Esophagus muscularis mucosa (tissue), 4 donors: ENCODE measurements around the gene H2BW1. TPM values are rescaled to one million over a fixed set of nuclear protein-coding genes. Genes with fewer than 3 reads are reported as not detected.
"Not testable (repeated sequence)": the region's sequence is repeated elsewhere in the genome, so short reads cannot be mapped to it uniquely, and the experiment has no call there.

ENCODE experiments used
- DNase-seq: peaks from one replicate; pipeline ENCODE4 v3.0.0-alpha.2; 2017; ENCODE audit errors: extremely low spot score
- H3K27ac ChIP-seq, 4 donors: fragments of 200-600 bp; sonication (generic); replicated peaks in 1 of 4; 1 replicate in 3 of 4; 2 replicates in 1 of 4; pipeline ENCODE4 v1.5.1; 2016 to 2019; ENCODE audit warnings: mild to moderate bottlenecking in 1 of 4
- H3K27me3 ChIP-seq, 4 donors: fragments of 200-600 bp; sonication (generic); one replicate each; pipeline versions ENCODE4 v1.5.1 to v1.6.0; 2016 to 2019
- H3K36me3 ChIP-seq, 4 donors: fragments of 200-600 bp; sonication (generic); one replicate each; pipeline ENCODE4 v1.5.1; 2016 to 2019
- H3K4me1 ChIP-seq, 4 donors: fragments of 200-600 bp; sonication (generic); one replicate each; pipeline ENCODE4 v1.5.1; 2016 to 2019
- H3K4me3 ChIP-seq, 4 donors: fragments of 200-600 bp; sonication (generic); 1 replicate in 2 of 4; 2 replicates in 2 of 4; pipeline ENCODE4 v1.5.1; 2016 to 2019; ENCODE audit warnings: mild to moderate bottlenecking in 4 of 4, moderate library complexity in 1 of 4
- H3K9me3 ChIP-seq, 4 donors: fragments of 200-600 bp; sonication (generic); 1 replicate in 3 of 4; 2 replicates in 1 of 4; pipeline ENCODE4 v1.5.1; 2016 to 2019
- EP300 ChIP-seq: sonication (generic); formaldehyde crosslinking; IDR thresholded peaks from one replicate; pipeline ENCODE4 v1.6.1; 2017; ENCODE audit warnings: antibody characterized with exemption
- POLR2A ChIP-seq: fragments of 450-650 bp; IDR thresholded peaks from one replicate; pipeline ENCODE4 v1.6.1; 2017; ENCODE audit warnings: antibody characterized with exemption, moderate library complexity, mild to moderate bottlenecking, low read depth
- POLR2AphosphoS5 ChIP-seq, 2 donors: sonication (generic); formaldehyde crosslinking; IDR thresholded peaks; one replicate each; pipeline ENCODE4 v1.6.1; 2017; ENCODE audit warnings: antibody characterized with exemption in 2 of 2
- WGBS: methylation state at CpG from one replicate; pipeline ENCODE4 v1.1.5; 2018; 5-methylcytosine and 5-hydroxymethylcytosine counted together
- intact Hi-C: fragments of 100-400 bp; cut with DNase I; formaldehyde crosslinking; loops from one replicate; pipeline ENCODE4 v1.15.1; 2023
- total RNA-seq, 4 donors: library from RNA; depleted of rRNA; stranded (reverse); fragments of >200 nt; gene quantifications; one replicate each; pipeline versions ENCODE4 v1.1.0 to v1.2.1, GENCODE V29; 2016
- TF ChIP-seq, protein P1 (sequence below), 3 experiments: fragments of 200-600 bp in 2 of 3; fragments of 450-650 bp in 1 of 3; sonication (generic) in 2 of 3; IDR thresholded peaks; one replicate each; pipeline ENCODE4 v1.5.1; 2017 to 2019; ENCODE audit warnings: antibody characterized with exemption in 3 of 3, mild to moderate bottlenecking in 2 of 3, moderate library complexity in 1 of 3

H2BW1 gene
- total RNA-seq, 4 donors from 2014 or later, result not detected

DNA sequence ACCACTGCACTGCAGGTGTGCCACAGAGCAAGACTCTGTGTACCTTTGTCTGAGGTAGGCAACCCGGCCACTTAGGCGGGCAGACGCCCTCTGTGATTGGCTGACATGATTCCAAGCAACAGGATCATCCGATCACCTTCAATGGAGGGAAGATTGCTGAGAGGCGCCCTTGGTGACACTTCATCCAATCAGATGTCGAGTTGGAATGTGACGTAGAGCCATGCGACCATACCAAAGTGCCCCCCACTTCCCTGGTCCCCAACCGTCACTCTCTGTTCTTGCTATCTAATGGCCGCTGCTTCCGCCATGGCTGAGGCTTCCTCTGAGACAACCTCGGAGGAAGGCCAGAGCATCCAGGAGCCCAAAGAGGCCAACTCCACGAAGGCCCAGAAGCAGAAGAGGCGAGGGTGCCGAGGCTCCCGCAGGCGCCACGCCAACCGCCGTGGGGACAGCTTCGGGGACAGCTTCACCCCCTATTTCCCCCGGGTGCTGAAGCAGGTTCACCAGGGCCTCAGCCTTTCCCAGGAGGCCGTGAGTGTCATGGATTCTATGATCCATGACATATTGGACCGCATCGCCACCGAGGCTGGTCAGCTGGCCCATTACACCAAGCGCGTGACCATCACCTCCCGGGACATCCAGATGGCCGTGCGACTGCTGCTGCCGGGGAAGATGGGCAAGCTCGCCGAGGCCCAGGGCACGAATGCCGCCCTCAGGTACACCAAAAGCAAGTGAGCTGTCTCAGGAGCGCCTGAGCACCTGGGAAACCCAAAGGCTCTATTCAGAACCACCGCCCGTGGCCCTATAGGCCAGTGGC, 26.4 kb upstream of the H2BW1 start, which contains the start of gene H2BW2:
H2BW2 (plus strand) TSS at position 268 of the 817 bp plus-strand sequence; CDS start at position 307, 39 bp downstream.
- DNase-seq, result no peak
- no peaks in the 10 kb centered on the region for H3K36me3 ChIP-seq
- no peak within 1 kb of the TSS for H3K4me3 ChIP-seq
- intact Hi-C loops, result no loop called here
- no peaks in the 10 kb centered on the region for H3K9me3 ChIP-seq
- TF ChIP-seq POLR2AphosphoS5 (IDR thresholded peaks at IDR 0.05) (no peak), POLR2A (no peak), EP300 (no peak)
- TF ChIP-seq, protein P1, sequence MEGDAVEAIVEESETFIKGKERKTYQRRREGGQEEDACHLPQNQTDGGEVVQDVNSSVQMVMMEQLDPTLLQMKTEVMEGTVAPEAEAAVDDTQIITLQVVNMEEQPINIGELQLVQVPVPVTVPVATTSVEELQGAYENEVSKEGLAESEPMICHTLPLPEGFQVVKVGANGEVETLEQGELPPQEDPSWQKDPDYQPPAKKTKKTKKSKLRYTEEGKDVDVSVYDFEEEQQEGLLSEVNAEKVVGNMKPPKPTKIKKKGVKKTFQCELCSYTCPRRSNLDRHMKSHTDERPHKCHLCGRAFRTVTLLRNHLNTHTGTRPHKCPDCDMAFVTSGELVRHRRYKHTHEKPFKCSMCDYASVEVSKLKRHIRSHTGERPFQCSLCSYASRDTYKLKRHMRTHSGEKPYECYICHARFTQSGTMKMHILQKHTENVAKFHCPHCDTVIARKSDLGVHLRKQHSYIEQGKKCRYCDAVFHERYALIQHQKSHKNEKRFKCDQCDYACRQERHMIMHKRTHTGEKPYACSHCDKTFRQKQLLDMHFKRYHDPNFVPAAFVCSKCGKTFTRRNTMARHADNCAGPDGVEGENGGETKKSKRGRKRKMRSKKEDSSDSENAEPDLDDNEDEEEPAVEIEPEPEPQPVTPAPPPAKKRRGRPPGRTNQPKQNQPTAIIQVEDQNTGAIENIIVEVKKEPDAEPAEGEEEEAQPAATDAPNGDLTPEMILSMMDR (IDR thresholded peaks at IDR 0.05), result no peak
- H3K4me1 ChIP-seq, result no peaks in the 10 kb centered on the region
- H3K27ac ChIP-seq, result no peak within 1 kb of the TSS
- peaks cover 0 to 4% (median 0%) of the 10 kb centered on the region in 4 donors for H3K27me3 ChIP-seq
- 90% methylated on average over 31 of the region's 39 CpGs for WGBS

DNA sequence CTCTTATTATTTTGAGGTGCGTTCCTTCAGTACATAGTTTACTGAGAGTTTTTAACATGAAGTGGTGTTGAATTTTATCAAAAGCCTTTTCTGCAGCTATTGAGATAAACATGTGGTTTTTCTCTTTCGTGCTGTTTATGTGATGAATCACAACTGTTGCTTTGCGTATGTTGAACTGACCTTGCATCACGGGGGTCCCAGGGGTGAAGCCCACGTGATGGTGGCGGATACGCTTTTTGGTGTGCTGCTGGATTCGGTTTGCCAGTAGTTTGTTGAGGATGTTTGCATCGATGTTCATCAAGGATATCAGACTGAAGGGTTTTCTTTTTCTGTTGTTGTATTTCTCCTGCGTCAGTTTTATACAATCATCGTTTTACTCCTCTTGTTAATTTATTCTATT, 4.6 kb upstream of the H2BW1 start:
- intact Hi-C loops, result no loop called here
- H3K4me3 ChIP-seq, result no peak overlapping the region
- H3K9me3 ChIP-seq, result peaks cover 0 to 13% (median 0%) of the 10 kb centered on the region in 4 donors
- DNase-seq, result no peak
- H3K27ac ChIP-seq, result no peak overlapping the region
- TF ChIP-seq EP300, result no peak
- TF ChIP-seq POLR2A, result no peak
- TF ChIP-seq POLR2AphosphoS5 (IDR thresholded peaks at IDR 0.05), result no peak
- TF ChIP-seq, protein P1 (IDR thresholded peaks at IDR 0.05), result no peak
- H3K4me1 ChIP-seq, result no peaks in the 10 kb centered on the region
- 70% methylated on average over 11 of the region's 11 CpGs for WGBS
- no peaks in the 10 kb centered on the region for H3K36me3 ChIP-seq
- peaks cover 0 to 11% (median 0%) of the 10 kb centered on the region in 4 donors for H3K27me3 ChIP-seq

DNA sequence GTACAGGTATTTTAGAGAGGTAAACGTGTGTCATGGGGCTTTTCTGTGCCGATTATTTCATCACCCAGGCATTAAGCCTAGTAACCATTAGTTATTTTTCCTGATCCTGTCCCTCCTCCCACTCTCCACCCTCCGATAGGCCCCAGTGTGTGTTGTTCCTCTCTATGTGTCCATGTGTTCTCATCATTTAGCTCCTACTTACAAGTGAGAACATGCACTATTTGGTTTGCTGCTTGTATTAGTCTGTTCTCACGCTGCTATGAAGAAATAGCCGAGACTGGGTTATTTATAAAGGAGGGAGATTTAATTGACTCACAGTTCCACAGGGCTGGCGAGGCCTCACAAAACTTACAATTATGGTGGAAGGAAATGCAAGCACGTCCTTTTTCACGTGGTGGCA, 2.1 kb upstream of the H2BW1 start:
- intact Hi-C loops, H3K27ac ChIP-seq, DNase-seq, H3K4me3 ChIP-seq, H3K4me1 ChIP-seq, H3K36me3 ChIP-seq, H3K9me3 ChIP-seq, H3K27me3 ChIP-seq: not testable (repeated sequence)
- 71% methylated on average over 8 of the region's 8 CpGs for WGBS

DNA sequence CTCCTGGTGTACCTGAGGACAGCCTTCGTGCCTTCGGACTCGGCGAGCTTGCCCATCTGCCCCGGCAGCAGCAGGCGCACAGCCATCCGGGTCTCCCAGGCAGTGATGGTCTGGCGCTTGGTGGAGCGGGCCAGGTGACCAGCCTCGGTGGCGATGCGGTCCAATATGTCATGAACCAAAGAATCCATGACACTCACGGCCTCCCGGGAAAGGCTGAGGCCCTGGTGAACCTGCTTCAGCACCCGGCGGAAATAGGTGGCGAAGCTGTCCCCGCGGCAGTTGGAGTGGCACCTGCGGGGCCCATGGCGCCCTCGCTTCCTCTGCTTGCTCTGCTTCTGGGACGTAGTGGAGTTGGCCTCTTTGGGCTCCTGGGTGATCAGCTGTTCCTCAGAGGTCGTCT, 350 bp downstream of the H2BW1 start:
- 91% methylated on average over 17 of the region's 24 CpGs for WGBS
- no peaks in the 10 kb centered on the region for H3K36me3 ChIP-seq
- no peaks in the 10 kb centered on the region for H3K27me3 ChIP-seq
- no peak overlapping the region for H3K4me3 ChIP-seq
- no peaks in the 10 kb centered on the region for H3K4me1 ChIP-seq
- intact Hi-C loops, result no loop called here
- H3K9me3 ChIP-seq, result no peaks in the 10 kb centered on the region
- H3K27ac ChIP-seq, result no peak overlapping the region
- DNase-seq, result no peak
- TF ChIP-seq, protein P1 (IDR thresholded peaks at IDR 0.05), result no peak
- TF ChIP-seq POLR2AphosphoS5 (IDR thresholded peaks at IDR 0.05) (no peak), POLR2A (no peak), EP300 (no peak)

DNA sequence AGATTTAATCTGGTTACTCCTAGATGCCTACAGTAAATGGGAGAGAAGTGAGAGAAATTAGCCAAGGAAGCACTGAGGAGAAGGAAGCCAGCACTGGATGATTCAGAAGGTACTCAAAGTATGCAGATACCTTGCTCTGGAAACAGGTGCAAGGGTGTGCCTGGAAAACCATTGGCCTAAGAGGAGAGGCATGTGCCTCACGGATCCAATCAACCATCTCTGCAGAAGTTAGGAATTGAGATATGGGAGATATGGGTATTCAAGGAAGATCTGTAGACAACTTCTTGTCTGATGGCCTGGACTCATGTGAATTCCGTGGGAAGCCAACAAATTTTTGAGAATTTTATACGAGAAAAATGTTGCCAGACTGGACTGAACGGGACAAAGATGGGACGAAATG, 4.7 kb downstream of the H2BW1 start:
- Histone ChIP-seq H3K27ac (no peak overlapping the region), H3K4me1 (no peaks in the 10 kb centered on the region), H3K4me3 (no peak overlapping the region), H3K36me3 (no peaks in the 10 kb centered on the region), H3K27me3 (peaks cover 0 to 5% (median 0%) of the 10 kb centered on the region in 4 donors), H3K9me3 (no peaks in the 10 kb centered on the region)
- DNase-seq, result no peak
- 58% methylated on average over 5 of the region's 5 CpGs for WGBS
- TF ChIP-seq POLR2AphosphoS5 (IDR thresholded peaks at IDR 0.05) (no peak), EP300 (no peak), POLR2A (no peak)
- TF ChIP-seq, protein P1 (IDR thresholded peaks at IDR 0.05), result no peak
- intact Hi-C loops, result no loop called here
